GM12874 (cell line): ENCODE measurements around the gene SNRNP200.

Experiments
- CTCF ChIP-seq: IDR thresholded peaks from 2 replicates; pipeline ENCODE4 v1.5.1; 2011; ENCODE audit warnings: low read depth, mild to moderate bottlenecking, control low read depth, low read length, moderate library complexity; ENCODE audit not compliant: insufficient read depth

Gene SNRNP200

DNA sequence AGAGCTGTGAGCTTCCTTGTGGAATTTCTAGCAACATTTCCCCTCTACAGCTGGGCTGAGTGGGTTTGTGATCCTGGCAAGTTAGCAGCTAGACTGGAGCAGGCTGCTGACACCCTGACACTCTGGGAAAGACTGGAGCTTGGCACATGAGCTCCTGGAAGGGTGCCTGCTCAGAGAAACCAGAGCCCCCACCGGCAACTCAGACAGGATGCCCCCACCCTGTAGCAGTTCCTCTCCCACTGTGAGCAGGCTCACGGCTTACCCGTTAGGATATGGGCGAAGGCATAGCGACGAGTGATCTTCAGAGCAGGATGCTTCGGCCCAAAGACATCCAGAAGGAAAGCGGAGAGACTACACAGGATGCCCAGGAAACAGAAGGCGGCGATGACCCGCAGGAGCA is 50.8 kb downstream of the SNRNP200 start:
- TF ChIP-seq CTCF, result no peak

- no peak for TF ChIP-seq CTCF
Measured at GRCh38 chr2:96253006-96253405, 52.3 kb downstream of the SNRNP200 start.

DNA sequence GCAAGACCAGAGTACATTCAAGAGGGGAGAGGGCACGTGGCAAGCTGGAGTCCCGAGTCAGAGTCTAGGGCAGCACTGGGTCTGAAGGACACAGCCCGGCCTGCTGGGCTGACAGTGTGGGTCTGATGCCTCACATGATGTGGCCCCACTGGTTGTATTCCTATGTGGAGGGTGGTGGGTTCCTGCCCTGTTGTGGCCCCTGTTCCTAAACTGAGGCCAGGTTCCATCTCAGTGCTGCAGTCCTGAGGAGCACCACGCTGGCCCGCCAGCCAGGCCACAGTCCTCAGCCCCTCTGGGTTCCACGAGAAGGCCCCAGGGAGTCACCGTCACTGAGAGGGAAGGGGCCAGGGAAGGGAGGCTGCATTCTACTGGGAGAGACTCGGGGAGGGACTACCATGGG is 52.8 kb downstream of the SNRNP200 start:
- no peak for TF ChIP-seq CTCF

DNA sequence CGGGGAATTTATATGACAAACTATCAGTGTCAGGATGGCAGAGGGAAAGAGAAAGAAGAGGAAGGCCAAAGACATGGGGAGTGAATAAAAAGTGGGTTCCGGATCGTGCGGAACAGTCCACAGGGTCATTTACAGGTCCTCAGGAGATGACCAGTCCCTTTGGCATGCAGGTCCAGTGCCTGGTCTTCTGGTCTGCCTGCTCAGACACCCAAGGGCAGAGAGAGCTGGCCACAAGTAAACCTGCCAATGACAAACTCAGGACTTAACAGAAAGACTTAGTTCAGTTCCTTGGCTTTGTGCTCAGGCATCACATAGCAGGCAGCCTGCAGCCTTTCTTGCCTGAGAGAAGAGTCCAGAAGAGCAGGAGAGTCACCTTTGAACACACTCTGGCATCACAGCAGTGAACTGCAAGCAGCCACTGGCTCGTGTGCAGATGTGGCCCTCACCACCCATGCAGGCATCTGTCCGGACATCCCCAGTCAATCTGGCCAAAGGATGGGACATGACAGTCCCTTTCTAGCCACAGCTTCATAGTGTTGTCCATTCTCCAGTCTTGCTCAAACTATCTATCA is 53.5 kb downstream of the SNRNP200 start:
- no peak for TF ChIP-seq CTCF

- TF ChIP-seq CTCF, result no peak
Measured at GRCh38 chr2:96250188-96250587, 55.2 kb downstream of the SNRNP200 start.

DNA sequence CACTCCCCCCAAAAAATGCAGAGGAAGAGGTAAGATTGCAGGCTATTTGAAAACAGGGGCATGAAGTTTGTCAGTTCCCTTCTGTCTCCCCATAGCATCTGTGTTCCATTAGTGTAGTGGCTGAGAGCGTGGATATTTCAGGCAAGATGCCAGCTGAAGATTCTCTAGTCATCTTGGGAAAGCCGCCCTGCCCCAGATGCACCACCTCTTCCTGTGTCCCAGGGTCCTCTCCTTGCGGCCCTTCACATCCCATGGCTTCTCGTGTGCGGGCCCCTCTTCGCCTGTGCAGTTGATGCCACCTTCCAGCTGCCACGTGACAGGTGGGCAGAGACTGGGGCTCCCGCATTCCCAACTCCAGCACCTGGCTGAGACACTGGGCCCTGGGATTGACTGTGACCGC is 55.7 kb downstream of the SNRNP200 start:
- TF ChIP-seq CTCF, result no peak

- no peak for TF ChIP-seq CTCF
Measured at GRCh38 chr2:96248624-96249023, 56.7 kb downstream of the SNRNP200 start.
